ENCODE measurements around the gene MYL11.

MYL11 gene

GRCh38 chr16:30355144-30355953 is 19.3 kb upstream of the MYL11 start, which contains the start of gene CD2BP2:
Gene CD2BP2, minus strand, starts transcription at chr16:30355308. Its CDS starts 627 bp downstream, at chr16:30354681.
- ATAC-seq (ENCODE audit: insufficient read depth, low read depth): peak; percentile 93
- Histone ChIP-seq H3K4me2 (ENCODE audit: insufficient read depth, low read length) (peak within 1 kb of the TSS; percentile 99), H3K36me3 (ENCODE audit: insufficient read depth, low read length) (peaks cover 79% of the 10 kb centered on the region), H3K79me2 (ENCODE audit: insufficient read depth, low read length) (peaks cover 38% of the 10 kb centered on the region), H3K9me3 (ENCODE audit: insufficient read depth, low read length, severe bottlenecking) (no peaks in the 10 kb centered on the region), H3K27me3 (ENCODE audit: insufficient read depth, low read length, poor library complexity) (no peaks in the 10 kb centered on the region), H3K4me1 (ENCODE audit: insufficient read depth, low read length) (peaks cover 45% of the 10 kb centered on the region), H3K4me3 (ENCODE audit: low read depth in 1 of 2, low read length in 2 of 2) (peak within 1 kb of the TSS; percentile 97 to 99), H3K9ac (ENCODE audit: low read depth, low read length) (peak within 1 kb of the TSS; percentile 87), H3K27ac (ENCODE audit: low read length) (peak within 1 kb of the TSS; percentile 95), H2AFZ (ENCODE audit: low read depth, low read length) (peak within 1 kb of the TSS; percentile 98), H4K20me1 (ENCODE audit: insufficient read depth, low read length) (peaks cover 28% of the 10 kb centered on the region)
- TF ChIP-seq CTCF (IDR thresholded peaks at IDR 0.05; ENCODE audit: borderline replicate concordance, extremely low read depth, low read length, poor library complexity, severe bottlenecking) (no peak), EZH2 (IDR thresholded peaks at IDR 0.05; ENCODE audit: borderline replicate concordance, low read depth, low read length, severe bottlenecking) (no peak)
- peak; percentile 94 for DNase-seq

GRCh38 chr16:30355954-30356308 is 18.7 kb upstream of the MYL11 start:
- peak overlapping the region; percentile 98 for H2AFZ ChIP-seq (ENCODE audit: low read depth, low read length)
- H3K9ac ChIP-seq (ENCODE audit: low read depth, low read length): peak overlapping the region; percentile 87
- peaks cover 45% of the 10 kb centered on the region for H3K4me1 ChIP-seq (ENCODE audit: insufficient read depth, low read length)
- H3K36me3 ChIP-seq (ENCODE audit: insufficient read depth, low read length): peaks cover 78% of the 10 kb centered on the region
- DNase-seq: no peak
- H3K4me3 ChIP-seq (ENCODE audit: low read depth in 1 of 2, low read length in 2 of 2): peak overlapping the region; percentile 97 to 99; a peak in 3 of 4 replicates
- peaks cover 43% of the 10 kb centered on the region for H3K79me2 ChIP-seq (ENCODE audit: insufficient read depth, low read length)
- TF ChIP-seq CTCF (IDR thresholded peaks at IDR 0.05; ENCODE audit: borderline replicate concordance, extremely low read depth, low read length, poor library complexity, severe bottlenecking) (no peak), EZH2 (IDR thresholded peaks at IDR 0.05; ENCODE audit: borderline replicate concordance, low read depth, low read length, severe bottlenecking) (no peak)
- no peaks in the 10 kb centered on the region for H3K9me3 ChIP-seq (ENCODE audit: insufficient read depth, low read length, severe bottlenecking)
- H3K27me3 ChIP-seq (ENCODE audit: insufficient read depth, low read length, poor library complexity): no peaks in the 10 kb centered on the region
- peaks cover 25% of the 10 kb centered on the region for H4K20me1 ChIP-seq (ENCODE audit: insufficient read depth, low read length)
- peak overlapping the region; percentile 95 for H3K27ac ChIP-seq (ENCODE audit: low read length)
- no peak for ATAC-seq (ENCODE audit: insufficient read depth, low read depth)
- H3K4me2 ChIP-seq (ENCODE audit: insufficient read depth, low read length): peak overlapping the region; percentile 99

- H3K27ac ChIP-seq (ENCODE audit: low read length): peak overlapping the region; percentile 95
- H4K20me1 ChIP-seq (ENCODE audit: insufficient read depth, low read length): peaks cover 22% of the 10 kb centered on the region
Measured at GRCh38 chr16:30356401-30357084, 18.1 kb upstream of the MYL11 start.

More at GRCh38 chr16:30356401-30357084, 18.1 kb upstream of the MYL11 start:
- H3K9ac ChIP-seq (ENCODE audit: low read depth, low read length): peak overlapping the region; percentile 87
- H3K4me3 ChIP-seq (ENCODE audit: low read depth in 1 of 2, low read length in 2 of 2): peak overlapping the region in 1 of 2 experiments; percentile 99; a peak in 2 of 4 replicates
- TF ChIP-seq EZH2 (IDR thresholded peaks at IDR 0.05; ENCODE audit: borderline replicate concordance, low read depth, low read length, severe bottlenecking) (no peak), CTCF (IDR thresholded peaks at IDR 0.05; ENCODE audit: borderline replicate concordance, extremely low read depth, low read length, poor library complexity, severe bottlenecking) (no peak)
- H3K9me3 ChIP-seq (ENCODE audit: insufficient read depth, low read length, severe bottlenecking): no peaks in the 10 kb centered on the region
- H3K4me2 ChIP-seq (ENCODE audit: insufficient read depth, low read length): peak overlapping the region; percentile 99
- DNase-seq (no peak), ATAC-seq (ENCODE audit: insufficient read depth, low read depth) (no peak)
- H2AFZ ChIP-seq (ENCODE audit: low read depth, low read length): no peak overlapping the region
- no peaks in the 10 kb centered on the region for H3K27me3 ChIP-seq (ENCODE audit: insufficient read depth, low read length, poor library complexity)
- H3K36me3 ChIP-seq (ENCODE audit: insufficient read depth, low read length): peaks cover 75% of the 10 kb centered on the region
- peaks cover 45% of the 10 kb centered on the region for H3K4me1 ChIP-seq (ENCODE audit: insufficient read depth, low read length)
- H3K79me2 ChIP-seq (ENCODE audit: insufficient read depth, low read length): peaks cover 47% of the 10 kb centered on the region
